ENCODE data around the gene BTK.
A peak's percentile ranks its signal among the peaks of the same experiment; 100 is the strongest.
"Not testable (repeated sequence)": the region's sequence is repeated elsewhere in the genome, so short reads cannot be mapped to it uniquely, and the experiment has no call there.

BTK gene

DNA sequence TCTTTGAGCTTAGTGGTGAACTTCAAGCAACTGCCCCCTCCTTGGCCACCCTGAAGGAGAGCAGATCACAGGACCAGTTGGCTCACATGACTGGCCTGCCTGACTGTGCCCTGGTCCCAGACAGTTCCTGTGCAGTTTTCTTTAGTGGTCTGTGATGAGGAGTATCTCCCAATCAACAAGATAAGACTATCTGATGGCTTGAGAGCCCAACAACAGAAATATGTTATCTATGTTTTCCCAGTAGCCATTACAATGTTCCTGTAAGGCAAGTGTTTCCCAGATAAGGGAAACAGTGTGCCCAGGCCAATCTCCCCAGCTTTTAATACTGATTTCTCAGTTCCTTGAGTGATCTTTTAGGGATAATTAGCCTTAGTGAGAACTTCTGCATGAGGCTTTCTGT is 23.2 kb downstream of the BTK start:
- H3K9me3 ChIP-seq (ENCODE audit: low read length), result no peaks in the 10 kb centered on the region
- no peaks in the 10 kb centered on the region for H3K4me1 ChIP-seq (ENCODE audit: insufficient read depth, low read length)
- no peaks in the 10 kb centered on the region for H3K36me3 ChIP-seq (ENCODE audit: insufficient read depth, low read length)
- H3K4me3 ChIP-seq (ENCODE audit: low read depth in 1 of 2, low read length in 2 of 2), result no peak overlapping the region
- H3K27me3 ChIP-seq (ENCODE audit: control insufficient read depth in 1 of 2, insufficient read depth in 2 of 2, low read length in 2 of 2), result no peaks in the 10 kb centered on the region
- H3K9ac ChIP-seq (ENCODE audit: low read length), result no peak overlapping the region
- H3K27ac ChIP-seq (ENCODE audit: low read depth, low read length), result no peak overlapping the region

- Histone ChIP-seq H3K4me3 (ENCODE audit: low read depth in 1 of 2, low read length in 2 of 2) (no peak overlapping the region), H3K27ac (ENCODE audit: low read depth, low read length) (no peak overlapping the region), H3K9ac (ENCODE audit: low read length) (no peak overlapping the region), H3K9me3 (ENCODE audit: low read length) (no peaks in the 10 kb centered on the region), H3K27me3 (ENCODE audit: control insufficient read depth in 1 of 2, insufficient read depth in 2 of 2, low read length in 2 of 2) (no peaks in the 10 kb centered on the region), H3K4me1 (ENCODE audit: insufficient read depth, low read length) (no peaks in the 10 kb centered on the region), H3K36me3 (ENCODE audit: insufficient read depth, low read length) (no peaks in the 10 kb centered on the region)
Measured at GRCh38 chrX:101362116-101362515, 23.9 kb downstream of the BTK start.

- Histone ChIP-seq H3K36me3 (ENCODE audit: insufficient read depth, low read length) (no peaks in the 10 kb centered on the region), H3K4me1 (ENCODE audit: insufficient read depth, low read length) (no peaks in the 10 kb centered on the region), H3K27ac (ENCODE audit: low read depth, low read length) (no peak overlapping the region), H3K9ac (ENCODE audit: low read length) (no peak overlapping the region), H3K27me3 (ENCODE audit: control insufficient read depth in 1 of 2, insufficient read depth in 2 of 2, low read length in 2 of 2) (no peaks in the 10 kb centered on the region), H3K9me3 (ENCODE audit: low read length) (no peaks in the 10 kb centered on the region), H3K4me3 (ENCODE audit: low read depth in 1 of 2, low read length in 2 of 2) (no peak overlapping the region)
Measured at GRCh38 chrX:101360390-101360789, 25.6 kb downstream of the BTK start.

- Histone ChIP-seq H3K9ac (ENCODE audit: low read length) (no peak overlapping the region), H3K27me3 (ENCODE audit: control insufficient read depth in 1 of 2, insufficient read depth in 2 of 2, low read length in 2 of 2) (no peaks in the 10 kb centered on the region), H3K4me3 (ENCODE audit: low read depth in 1 of 2, low read length in 2 of 2) (no peak overlapping the region), H3K4me1 (ENCODE audit: insufficient read depth, low read length) (no peaks in the 10 kb centered on the region), H3K27ac (ENCODE audit: low read depth, low read length) (no peak overlapping the region), H3K9me3 (ENCODE audit: low read length) (no peaks in the 10 kb centered on the region), H3K36me3 (ENCODE audit: insufficient read depth, low read length) (no peaks in the 10 kb centered on the region)
Measured at GRCh38 chrX:101359966-101360365, 26.0 kb downstream of the BTK start.

GRCh38 chrX:101357166-101357795 is 28.7 kb downstream of the BTK start:
- Histone ChIP-seq H3K36me3 (ENCODE audit: insufficient read depth, low read length) (no peaks in the 10 kb centered on the region), H3K9ac (ENCODE audit: low read length) (no peak overlapping the region), H3K4me3 (ENCODE audit: low read depth in 1 of 2, low read length in 2 of 2) (no peak overlapping the region), H3K27ac (ENCODE audit: low read depth, low read length) (no peak overlapping the region), H3K27me3 (ENCODE audit: control insufficient read depth in 1 of 2, insufficient read depth in 2 of 2, low read length in 2 of 2) (no peaks in the 10 kb centered on the region), H3K9me3 (ENCODE audit: low read length) (no peaks in the 10 kb centered on the region), H3K4me1 (ENCODE audit: insufficient read depth, low read length) (no peaks in the 10 kb centered on the region)

GRCh38 chrX:101349193-101349562 is 36.8 kb downstream of the BTK start:
- no peaks in the 10 kb centered on the region for H3K4me1 ChIP-seq (ENCODE audit: insufficient read depth, low read length)
- H3K9ac ChIP-seq (ENCODE audit: low read length), result no peak overlapping the region
- H3K4me3 ChIP-seq (ENCODE audit: low read depth in 1 of 2, low read length in 2 of 2), result peak overlapping the region; percentile 51 to 62
- H3K36me3 ChIP-seq (ENCODE audit: insufficient read depth, low read length), result no peaks in the 10 kb centered on the region
- peaks cover 0 to 3% of the 10 kb centered on the region in 2 donors for H3K27me3 ChIP-seq (ENCODE audit: control insufficient read depth in 1 of 2, insufficient read depth in 2 of 2, low read length in 2 of 2)
- H3K27ac ChIP-seq (ENCODE audit: low read depth, low read length), result no peak overlapping the region
- H3K9me3 ChIP-seq (ENCODE audit: low read length), result no peaks in the 10 kb centered on the region

DNA sequence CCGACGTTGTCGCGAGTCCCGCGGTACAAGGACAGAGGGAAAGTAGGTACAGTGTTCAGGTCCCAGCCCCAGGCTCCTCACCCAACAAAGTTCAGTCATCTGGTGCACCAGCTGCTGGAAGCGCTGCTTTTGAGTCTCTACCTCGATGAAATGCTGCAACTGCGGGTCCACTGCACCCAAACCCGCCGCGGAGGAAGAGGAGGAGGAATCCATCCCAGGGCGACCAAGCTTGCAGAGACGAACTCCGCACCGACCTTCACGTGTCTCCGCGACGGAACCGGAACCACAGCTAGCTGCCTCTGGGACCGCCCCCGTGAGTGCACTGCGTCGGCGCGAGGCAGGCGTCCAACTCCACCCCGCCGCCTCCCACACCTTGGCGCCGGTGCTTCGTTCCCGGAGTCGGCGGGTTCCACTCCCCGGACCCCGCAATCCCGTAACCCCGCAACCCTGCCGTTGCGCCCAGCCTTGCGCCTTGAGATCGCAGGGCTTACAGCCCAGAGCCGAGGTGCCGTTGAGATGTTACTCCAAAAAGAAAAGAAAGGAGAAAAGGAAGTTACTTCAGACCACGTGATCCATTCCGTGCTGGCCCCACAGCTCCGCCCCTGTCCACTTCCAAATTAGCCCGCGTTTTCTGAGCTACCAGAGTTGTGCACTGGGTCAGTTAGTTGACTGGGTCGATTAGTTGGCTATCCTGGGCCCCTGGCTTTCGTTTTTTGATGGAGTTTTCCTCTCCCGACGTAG is 37.4 kb downstream of the BTK start, which contains the start of gene TIMM8A:
Gene TIMM8A (minus strand): TSS at position 291 of the 741 bp plus-strand sequence. CDS start 78 bp downstream, at position 213.
- peak within 1 kb of the TSS; percentile 19 for H3K9ac ChIP-seq (ENCODE audit: low read length)
- H3K9me3 ChIP-seq (ENCODE audit: low read length), result no peaks in the 10 kb centered on the region
- peak within 1 kb of the TSS; percentile 51 to 62 for H3K4me3 ChIP-seq (ENCODE audit: low read depth in 1 of 2, low read length in 2 of 2)
- H3K27me3 ChIP-seq (ENCODE audit: control insufficient read depth in 1 of 2, insufficient read depth in 2 of 2, low read length in 2 of 2), result peaks cover 0 to 3% of the 10 kb centered on the region in 2 donors
- H3K36me3 ChIP-seq (ENCODE audit: insufficient read depth, low read length), result no peaks in the 10 kb centered on the region
- H3K4me1 ChIP-seq (ENCODE audit: insufficient read depth, low read length), result no peaks in the 10 kb centered on the region
- H3K27ac ChIP-seq (ENCODE audit: low read depth, low read length), result peak within 1 kb of the TSS; percentile 79

DNA sequence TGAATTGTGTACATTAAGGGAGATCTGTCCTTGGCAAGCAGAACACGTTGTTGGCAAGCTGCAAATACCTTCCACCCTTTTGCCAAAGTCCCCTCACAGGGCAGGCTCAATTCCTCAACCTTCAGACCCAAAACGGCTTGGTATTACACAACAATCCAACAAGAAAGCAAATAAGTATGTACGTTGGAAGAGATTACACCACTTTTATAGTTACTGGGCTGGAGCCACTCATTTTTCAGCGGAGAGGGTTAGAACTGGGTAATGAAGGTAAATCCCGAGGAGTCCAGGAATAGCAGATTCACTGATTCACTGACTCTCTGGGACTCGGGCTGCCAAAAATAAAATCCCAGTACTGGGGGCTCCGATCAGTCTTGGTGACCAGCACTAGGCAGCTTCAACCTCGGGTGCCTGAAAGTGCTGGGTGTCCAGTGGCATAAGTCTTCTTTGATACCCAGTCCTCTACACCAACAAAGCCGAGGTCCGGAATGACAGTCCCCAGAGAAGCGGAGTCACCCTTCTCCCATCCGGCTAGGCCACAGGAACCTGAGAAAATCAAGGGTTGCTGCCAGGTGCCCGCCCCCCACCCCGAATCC is 38.0 kb downstream of the BTK start:
- peak overlapping the region; percentile 19 for H3K9ac ChIP-seq (ENCODE audit: low read length)
- H3K4me1 ChIP-seq (ENCODE audit: insufficient read depth, low read length), result no peaks in the 10 kb centered on the region
- H3K9me3 ChIP-seq (ENCODE audit: low read length), result no peaks in the 10 kb centered on the region
- H3K27ac ChIP-seq (ENCODE audit: low read depth, low read length), result peak overlapping the region; percentile 44
- peak overlapping the region; percentile 51 to 62 for H3K4me3 ChIP-seq (ENCODE audit: low read depth in 1 of 2, low read length in 2 of 2)
- peaks cover 0 to 3% of the 10 kb centered on the region in 2 donors for H3K27me3 ChIP-seq (ENCODE audit: control insufficient read depth in 1 of 2, insufficient read depth in 2 of 2, low read length in 2 of 2)
- no peaks in the 10 kb centered on the region for H3K36me3 ChIP-seq (ENCODE audit: insufficient read depth, low read length)

DNA sequence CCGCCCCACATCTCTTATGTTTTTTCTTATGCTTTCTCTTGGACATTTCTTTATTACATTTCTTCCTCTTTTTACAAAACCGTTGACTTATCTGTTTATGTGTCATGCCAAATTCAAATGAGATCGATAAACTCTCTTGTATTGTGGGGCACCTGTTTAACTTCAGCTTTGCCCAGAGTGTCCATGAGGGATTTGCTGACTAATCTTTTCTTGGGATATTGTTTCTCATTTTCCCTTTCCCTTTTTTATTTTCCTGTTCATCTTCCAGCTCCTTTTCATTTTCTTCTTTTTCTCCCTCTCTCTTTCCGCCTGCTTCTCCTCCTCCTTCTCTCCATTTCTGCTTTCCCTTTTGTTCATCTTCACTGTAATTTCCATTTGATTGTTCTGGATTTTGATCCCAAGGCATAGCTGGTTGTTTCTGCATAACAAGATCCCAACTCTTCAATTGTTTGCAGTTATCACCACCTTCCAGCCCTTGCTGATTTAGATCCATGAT is 48.2 kb downstream of the BTK start:
- no peak overlapping the region for H3K27ac ChIP-seq (ENCODE audit: low read depth, low read length)
- no peaks in the 10 kb centered on the region for H3K27me3 ChIP-seq (ENCODE audit: control insufficient read depth in 1 of 2, insufficient read depth in 2 of 2, low read length in 2 of 2)
- H3K9ac ChIP-seq (ENCODE audit: low read length), result no peak overlapping the region
- H3K36me3 ChIP-seq (ENCODE audit: insufficient read depth, low read length), result no peaks in the 10 kb centered on the region
- no peaks in the 10 kb centered on the region for H3K4me1 ChIP-seq (ENCODE audit: insufficient read depth, low read length)
- H3K9me3 ChIP-seq (ENCODE audit: low read length), result no peaks in the 10 kb centered on the region
- no peak overlapping the region for H3K4me3 ChIP-seq (ENCODE audit: low read depth in 1 of 2, low read length in 2 of 2)

GRCh38 chrX:101334310-101334709 is 51.7 kb downstream of the BTK start:
- not testable (repeated sequence) for H3K36me3 ChIP-seq (ENCODE audit: insufficient read depth, low read length); H3K9me3 ChIP-seq (ENCODE audit: low read length); H3K4me3 ChIP-seq (ENCODE audit: low read depth in 1 of 2, low read length in 2 of 2); H3K4me1 ChIP-seq (ENCODE audit: insufficient read depth, low read length); H3K9ac ChIP-seq (ENCODE audit: low read length); H3K27ac ChIP-seq (ENCODE audit: low read depth, low read length); H3K27me3 ChIP-seq (ENCODE audit: control insufficient read depth in 1 of 2, insufficient read depth in 2 of 2, low read length in 2 of 2)

- not testable (repeated sequence) for H3K4me3 ChIP-seq (ENCODE audit: low read depth in 1 of 2, low read length in 2 of 2); H3K4me1 ChIP-seq (ENCODE audit: insufficient read depth, low read length); H3K27ac ChIP-seq (ENCODE audit: low read depth, low read length); H3K27me3 ChIP-seq (ENCODE audit: control insufficient read depth in 1 of 2, insufficient read depth in 2 of 2, low read length in 2 of 2); H3K9ac ChIP-seq (ENCODE audit: low read length); H3K9me3 ChIP-seq (ENCODE audit: low read length); H3K36me3 ChIP-seq (ENCODE audit: insufficient read depth, low read length)
Measured at GRCh38 chrX:101326600-101326999, 59.4 kb downstream of the BTK start.
